OCI-LY7 (cell line): ENCODE measurements around the gene ATXN1. TPM values are rescaled to one million over a fixed set of nuclear protein-coding genes. Genes with fewer than 3 reads are reported as not detected.
"Not testable (repeated sequence)": the region's sequence is repeated elsewhere in the genome, so short reads cannot be mapped to it uniquely, and the experiment has no call there.

ENCODE experiments used
- BruUV-seq: library from RNA; stranded (reverse); fragments of 400-500 nt; replicated peaks from 2 replicates; lab custom pipeline; 2021; lab: Mats Ljungman, UMichigan
- CTCF ChIA-PET: fragments of 300-600 bp; sonication (Branson Sonifier 250); formaldehyde crosslinking; loops from one replicate; lab custom pipeline; 2022; ENCODE audit warnings: antibody characterized with exemption; ENCODE audit not compliant: unreplicated experiment; lab: Charles Lee
- POLR2A ChIA-PET: fragments of 300-600 bp; sonication (Branson Sonifier 250); formaldehyde crosslinking; loops from one replicate; lab custom pipeline; 2022; ENCODE audit warnings: antibody characterized with exemption; lab: Charles Lee
- DNase-seq: peaks from one replicate; pipeline ENCODE4 v3.0.0-alpha.2; 2015; ENCODE audit warnings: low spot score
- H2AFZ ChIP-seq: fragments of 200-600 bp; sonication (generic), shearing (Covaris generic); 2 replicates; pipeline ENCODE4 v1.6.1; 2014; ENCODE audit warnings: mild to moderate bottlenecking, antibody characterized with exemption, low read length, moderate library complexity
- H3K27ac ChIP-seq: fragments of 200-600 bp; sonication (generic); 2 replicates; pipeline ENCODE4 v1.5.1; 2014; ENCODE audit warnings: mixed run types, low read depth, mild to moderate bottlenecking, moderate library complexity, low read length, inconsistent platforms; ENCODE audit not compliant: poor library complexity, severe bottlenecking
- H3K36me3 ChIP-seq: fragments of 200-600 bp; sonication (generic); 2 replicates; pipeline ENCODE4 v1.6.1; 2014; ENCODE audit warnings: mild to moderate bottlenecking, antibody characterized with exemption, low read length, moderate library complexity, mixed read lengths; ENCODE audit not compliant: insufficient read depth
- H3K4me1 ChIP-seq: fragments of 200-600 bp; sonication (generic); 2 replicates; pipeline ENCODE4 v1.5.1; 2014; ENCODE audit warnings: mild to moderate bottlenecking, low read length; ENCODE audit not compliant: insufficient read depth, poor library complexity, severe bottlenecking
- H3K4me2 ChIP-seq: fragments of 200-600 bp; sonication (generic); 2 replicates; pipeline ENCODE4 v1.6.1; 2014; ENCODE audit warnings: mild to moderate bottlenecking, low read length
- H3K4me3 ChIP-seq: fragments of 200-600 bp; sonication (generic); 2 replicates; pipeline ENCODE4 v1.5.1; 2014; ENCODE audit warnings: mild to moderate bottlenecking, low read depth, low read length; ENCODE audit not compliant: poor library complexity, severe bottlenecking
- H3K79me2 ChIP-seq: fragments of 200-600 bp; sonication (generic); 2 replicates; pipeline ENCODE4 v1.6.1; 2016; ENCODE audit warnings: low read depth, mild to moderate bottlenecking, low read length, moderate library complexity, mixed read lengths; ENCODE audit not compliant: insufficient read depth
- H3K9me2 ChIP-seq: fragments of 200-600 bp; sonication (generic); 2 replicates; pipeline ENCODE4 v1.6.1; 2016; ENCODE audit warnings: mild to moderate bottlenecking, low read length, mixed read lengths; ENCODE audit not compliant: insufficient read depth
- H3K9me3 ChIP-seq: fragments of 200-600 bp; sonication (generic); 2 replicates; pipeline ENCODE4 v1.6.1; 2014; ENCODE audit warnings: mild to moderate bottlenecking, mixed run types, low read length, mixed read lengths
- H4K20me1 ChIP-seq: fragments of 200-600 bp; sonication (generic); 2 replicates; pipeline ENCODE4 v1.6.1; 2014; ENCODE audit warnings: mild to moderate bottlenecking, antibody characterized with exemption, low read length, moderate library complexity, mixed read lengths; ENCODE audit not compliant: insufficient read depth
- EZH2phosphoT487 ChIP-seq: fragments of 200-600 bp; sonication (generic); IDR thresholded peaks from 2 replicates; pipeline ENCODE4 v1.6.1; 2018; ENCODE audit warnings: low read depth, borderline replicate concordance, mild to moderate bottlenecking, mixed run types, antibody characterized with exemption, low read length, moderate library complexity, mixed read lengths
- intact Hi-C: fragments of 100-400 bp; cut with micrococcal nuclease; formaldehyde crosslinking; loops from one replicate; pipeline ENCODE4 v1.10.0; 2022; ENCODE audit not compliant: unreplicated experiment
- total RNA-seq, 2 experiments: library from RNA; depleted of rRNA in 1 of 2; stranded (reverse); fragments of >200 nt in 1 of 2; shearing (Covaris generic) in 1 of 2; gene quantifications; 2 replicates each; pipeline ENCODE4 v1.2.3, GENCODE V29; 2014 to 2022
- TF ChIP-seq, protein P1 (sequence below): fragments of 200-600 bp; sonication (generic); conservative IDR thresholded peaks from 2 replicates; pipeline ENCODE4 v1.5.1; 2014; ENCODE audit warnings: mild to moderate bottlenecking, antibody characterized with exemption, low read length, moderate library complexity, mixed read lengths

ATXN1 gene
- total RNA-seq, 2 experiments from 2014 or later: not detected

DNA sequence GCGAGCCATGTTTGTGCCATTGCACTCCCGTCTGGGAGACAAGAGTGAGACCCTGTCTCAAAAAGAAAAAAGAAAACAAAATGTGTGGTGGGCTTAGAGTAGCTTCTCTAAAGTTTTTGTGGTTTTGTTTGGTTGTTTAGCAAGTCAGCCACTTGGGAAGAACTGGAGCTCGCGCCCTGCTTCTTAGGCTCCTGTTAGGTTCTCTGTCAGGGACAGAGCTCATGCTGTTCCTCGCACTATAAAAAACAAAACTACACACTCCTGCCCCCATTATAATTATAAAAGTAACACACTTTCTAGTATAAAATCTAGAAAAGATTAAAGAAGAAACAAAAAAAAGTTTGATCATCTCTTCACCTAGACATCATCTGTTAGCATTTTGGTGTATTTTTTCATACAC lies 489.8 kb downstream of the ATXN1 start:
- Histone ChIP-seq H3K9me3 (no peaks in the 10 kb centered on the region), H2AFZ (no peak overlapping the region), H3K79me2 (no peaks in the 10 kb centered on the region), H3K4me3 (no peak overlapping the region), H3K4me1 (no peaks in the 10 kb centered on the region), H3K27ac (no peak overlapping the region), H3K9me2 (no peaks in the 10 kb centered on the region), H3K4me2 (no peak overlapping the region), H4K20me1 (no peaks in the 10 kb centered on the region), H3K36me3 (no peaks in the 10 kb centered on the region)
- no peak for TF ChIP-seq EZH2phosphoT487
- TF ChIP-seq, protein P1, sequence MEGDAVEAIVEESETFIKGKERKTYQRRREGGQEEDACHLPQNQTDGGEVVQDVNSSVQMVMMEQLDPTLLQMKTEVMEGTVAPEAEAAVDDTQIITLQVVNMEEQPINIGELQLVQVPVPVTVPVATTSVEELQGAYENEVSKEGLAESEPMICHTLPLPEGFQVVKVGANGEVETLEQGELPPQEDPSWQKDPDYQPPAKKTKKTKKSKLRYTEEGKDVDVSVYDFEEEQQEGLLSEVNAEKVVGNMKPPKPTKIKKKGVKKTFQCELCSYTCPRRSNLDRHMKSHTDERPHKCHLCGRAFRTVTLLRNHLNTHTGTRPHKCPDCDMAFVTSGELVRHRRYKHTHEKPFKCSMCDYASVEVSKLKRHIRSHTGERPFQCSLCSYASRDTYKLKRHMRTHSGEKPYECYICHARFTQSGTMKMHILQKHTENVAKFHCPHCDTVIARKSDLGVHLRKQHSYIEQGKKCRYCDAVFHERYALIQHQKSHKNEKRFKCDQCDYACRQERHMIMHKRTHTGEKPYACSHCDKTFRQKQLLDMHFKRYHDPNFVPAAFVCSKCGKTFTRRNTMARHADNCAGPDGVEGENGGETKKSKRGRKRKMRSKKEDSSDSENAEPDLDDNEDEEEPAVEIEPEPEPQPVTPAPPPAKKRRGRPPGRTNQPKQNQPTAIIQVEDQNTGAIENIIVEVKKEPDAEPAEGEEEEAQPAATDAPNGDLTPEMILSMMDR: no peak
- BruUV-seq: no TSS peak
- DNase-seq: no peak
- ChIA-PET POLR2A (interaction anchor here (0.9 kb wide), 1 partner anchor 23 kb away, joined by 3 read pairs; no protein-coding TSS in a partner anchor), CTCF (no interaction called here)
- intact Hi-C loops: no loop called here

DNA sequence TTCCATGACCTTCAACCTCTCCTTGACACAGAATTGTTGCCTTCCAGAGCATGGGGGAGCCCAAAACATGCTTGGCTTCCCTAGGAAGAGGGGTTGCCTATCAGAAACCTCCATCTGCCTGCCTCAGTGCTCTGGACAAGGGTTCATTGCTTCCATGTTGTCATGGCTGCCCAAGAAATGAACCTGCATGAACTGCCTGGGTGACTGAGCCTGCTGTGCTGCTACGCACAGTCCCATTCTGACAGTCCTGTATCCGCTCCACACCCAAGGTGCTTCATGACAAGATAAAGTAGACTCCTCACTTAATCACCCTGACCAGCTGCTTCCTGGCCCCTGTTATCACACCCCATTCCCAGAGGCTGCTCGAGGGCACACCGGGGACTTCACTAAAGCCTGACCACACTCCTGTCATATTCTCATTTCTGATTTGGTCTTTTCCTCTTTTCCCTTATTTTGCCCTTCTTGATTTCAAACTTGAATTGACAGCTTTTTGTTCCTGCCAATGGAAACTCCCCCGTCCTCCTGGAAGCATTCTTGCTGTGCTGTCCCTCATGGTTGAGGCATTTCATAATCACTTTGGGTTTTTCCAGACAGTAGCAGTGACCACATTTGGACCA lies 491.0 kb downstream of the ATXN1 start:
- BruUV-seq: no TSS peak
- no peak overlapping the region for H3K4me3 ChIP-seq

GRCh38 chr6:16269442-16270070 lies 491.7 kb downstream of the ATXN1 start:
- H3K9me3 ChIP-seq, H3K4me1 ChIP-seq, H4K20me1 ChIP-seq, POLR2A ChIA-PET, H3K9me2 ChIP-seq, H3K79me2 ChIP-seq, H3K36me3 ChIP-seq, H3K4me3 ChIP-seq, H3K4me2 ChIP-seq, BruUV-seq, H2AFZ ChIP-seq, DNase-seq, CTCF ChIA-PET, H3K27ac ChIP-seq, intact Hi-C loops: not testable (repeated sequence)

More for the DNA sequence above, 491.0 kb downstream of the ATXN1 start:
- no peaks in the 10 kb centered on the region for H4K20me1 ChIP-seq
- H3K9me3 ChIP-seq: no peaks in the 10 kb centered on the region
- H3K36me3 ChIP-seq: no peaks in the 10 kb centered on the region
- no peaks in the 10 kb centered on the region for H3K4me1 ChIP-seq
- ChIA-PET CTCF (no interaction called here), POLR2A (interaction anchor here (0.9 kb wide), 1 partner anchor 22 kb away, joined by 3 read pairs; no protein-coding TSS in a partner anchor)
- DNase-seq: no peak
- H2AFZ ChIP-seq: no peak overlapping the region
- no peaks in the 10 kb centered on the region for H3K79me2 ChIP-seq
- intact Hi-C loops: no loop called here
- no peaks in the 10 kb centered on the region for H3K9me2 ChIP-seq
- no peak overlapping the region for H3K27ac ChIP-seq
- TF ChIP-seq EZH2phosphoT487: no peak
- TF ChIP-seq, protein P1: no peak
- no peak overlapping the region for H3K4me2 ChIP-seq
